Measurements from ENCODE around the gene P2RX7.

P2RX7 gene

GRCh38 chr12:121170611-121171260 lies 38.1 kb downstream of the P2RX7 start:
- H3K27ac ChIP-seq (ENCODE audit: low read length), result no peak overlapping the region
- H3K9ac ChIP-seq (ENCODE audit: low read depth, low read length), result no peak overlapping the region
- no peak overlapping the region for H2AFZ ChIP-seq (ENCODE audit: low read depth, low read length)
- H3K36me3 ChIP-seq (ENCODE audit: insufficient read depth, low read length), result no peaks in the 10 kb centered on the region
- no peaks in the 10 kb centered on the region for H3K9me3 ChIP-seq (ENCODE audit: insufficient read depth, low read length, severe bottlenecking)
- no peak for ATAC-seq (ENCODE audit: insufficient read depth, low read depth)
- no peak for DNase-seq
- no peaks in the 10 kb centered on the region for H3K4me1 ChIP-seq (ENCODE audit: insufficient read depth, low read length)
- no peaks in the 10 kb centered on the region for H3K27me3 ChIP-seq (ENCODE audit: insufficient read depth, low read length, poor library complexity)
- H4K20me1 ChIP-seq (ENCODE audit: insufficient read depth, low read length), result no peaks in the 10 kb centered on the region
- no peaks in the 10 kb centered on the region for H3K79me2 ChIP-seq (ENCODE audit: insufficient read depth, low read length)
- TF ChIP-seq CTCF (IDR thresholded peaks at IDR 0.05; ENCODE audit: borderline replicate concordance, extremely low read depth, low read length, poor library complexity, severe bottlenecking) (no peak), EZH2 (IDR thresholded peaks at IDR 0.05; ENCODE audit: borderline replicate concordance, low read depth, low read length, severe bottlenecking) (no peak)
- no peak overlapping the region for H3K4me3 ChIP-seq (ENCODE audit: low read depth in 1 of 2, low read length in 2 of 2)
- no peak overlapping the region for H3K4me2 ChIP-seq (ENCODE audit: insufficient read depth, low read length)

GRCh38 chr12:121172145-121172544 lies 39.5 kb downstream of the P2RX7 start:
- H3K79me2 ChIP-seq (ENCODE audit: insufficient read depth, low read length), result no peaks in the 10 kb centered on the region
- TF ChIP-seq EZH2 (IDR thresholded peaks at IDR 0.05; ENCODE audit: borderline replicate concordance, low read depth, low read length, severe bottlenecking) (no peak), CTCF (IDR thresholded peaks at IDR 0.05; ENCODE audit: borderline replicate concordance, extremely low read depth, low read length, poor library complexity, severe bottlenecking) (no peak)
- DNase-seq (no peak), ATAC-seq (ENCODE audit: insufficient read depth, low read depth) (no peak)
- H3K4me3 ChIP-seq (ENCODE audit: low read depth in 1 of 2, low read length in 2 of 2), result no peak overlapping the region
- H4K20me1 ChIP-seq (ENCODE audit: insufficient read depth, low read length), result no peaks in the 10 kb centered on the region
- no peaks in the 10 kb centered on the region for H3K4me1 ChIP-seq (ENCODE audit: insufficient read depth, low read length)
- no peak overlapping the region for H2AFZ ChIP-seq (ENCODE audit: low read depth, low read length)
- no peak overlapping the region for H3K9ac ChIP-seq (ENCODE audit: low read depth, low read length)
- H3K36me3 ChIP-seq (ENCODE audit: insufficient read depth, low read length), result no peaks in the 10 kb centered on the region
- no peak overlapping the region for H3K27ac ChIP-seq (ENCODE audit: low read length)
- H3K4me2 ChIP-seq (ENCODE audit: insufficient read depth, low read length), result no peak overlapping the region
- no peaks in the 10 kb centered on the region for H3K27me3 ChIP-seq (ENCODE audit: insufficient read depth, low read length, poor library complexity)
- H3K9me3 ChIP-seq (ENCODE audit: insufficient read depth, low read length, severe bottlenecking), result no peaks in the 10 kb centered on the region

GRCh38 chr12:121175383-121176119 lies 42.9 kb downstream of the P2RX7 start:
- Histone ChIP-seq H3K4me2 (ENCODE audit: insufficient read depth, low read length) (no peak overlapping the region), H2AFZ (ENCODE audit: low read depth, low read length) (no peak overlapping the region), H3K4me1 (ENCODE audit: insufficient read depth, low read length) (no peaks in the 10 kb centered on the region), H3K4me3 (ENCODE audit: low read depth in 1 of 2, low read length in 2 of 2) (no peak overlapping the region), H3K9ac (ENCODE audit: low read depth, low read length) (no peak overlapping the region), H3K36me3 (ENCODE audit: insufficient read depth, low read length) (no peaks in the 10 kb centered on the region), H3K27ac (ENCODE audit: low read length) (no peak overlapping the region), H3K79me2 (ENCODE audit: insufficient read depth, low read length) (no peaks in the 10 kb centered on the region), H3K9me3 (ENCODE audit: insufficient read depth, low read length, severe bottlenecking) (no peaks in the 10 kb centered on the region), H3K27me3 (ENCODE audit: insufficient read depth, low read length, poor library complexity) (no peaks in the 10 kb centered on the region), H4K20me1 (ENCODE audit: insufficient read depth, low read length) (no peaks in the 10 kb centered on the region)
- DNase-seq, result no peak
- TF ChIP-seq CTCF (IDR thresholded peaks at IDR 0.05; ENCODE audit: borderline replicate concordance, extremely low read depth, low read length, poor library complexity, severe bottlenecking), result no peak
- TF ChIP-seq EZH2 (IDR thresholded peaks at IDR 0.05; ENCODE audit: borderline replicate concordance, low read depth, low read length, severe bottlenecking), result no peak
- ATAC-seq (ENCODE audit: insufficient read depth, low read depth), result no peak

Measured in DND-41 (cell line).